Suppressor macrophage treated with lipopolysaccharide for 4 hours (primary cell): ENCODE measurements around the gene USP11.

ENCODE experiments used
- DNase-seq: peaks from one replicate; pipeline ENCODE4 v3.0.0-alpha.2; 2020

USP11 gene

GRCh38 chrX:47226071-47226470 lies 6.7 kb upstream of the USP11 start:
- DNase-seq: no peak

- DNase-seq: no peak
These were observed 6.1 kb upstream of the USP11 start for GRCh38 chrX:47226531-47227333.

DNA sequence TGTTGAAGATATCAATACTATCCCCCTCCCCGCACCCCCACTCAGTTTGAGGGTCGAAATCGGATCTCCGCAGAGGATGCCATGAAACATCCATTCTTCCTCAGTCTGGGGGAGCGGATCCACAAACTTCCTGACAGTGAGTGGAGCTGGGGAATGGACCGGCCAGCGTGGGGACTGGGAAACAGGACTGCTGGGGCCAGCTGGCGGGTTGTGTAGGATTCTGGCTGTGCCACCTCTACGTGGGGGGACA lies 5.5 kb upstream of the USP11 start:
- DNase-seq: no peak

DNA sequence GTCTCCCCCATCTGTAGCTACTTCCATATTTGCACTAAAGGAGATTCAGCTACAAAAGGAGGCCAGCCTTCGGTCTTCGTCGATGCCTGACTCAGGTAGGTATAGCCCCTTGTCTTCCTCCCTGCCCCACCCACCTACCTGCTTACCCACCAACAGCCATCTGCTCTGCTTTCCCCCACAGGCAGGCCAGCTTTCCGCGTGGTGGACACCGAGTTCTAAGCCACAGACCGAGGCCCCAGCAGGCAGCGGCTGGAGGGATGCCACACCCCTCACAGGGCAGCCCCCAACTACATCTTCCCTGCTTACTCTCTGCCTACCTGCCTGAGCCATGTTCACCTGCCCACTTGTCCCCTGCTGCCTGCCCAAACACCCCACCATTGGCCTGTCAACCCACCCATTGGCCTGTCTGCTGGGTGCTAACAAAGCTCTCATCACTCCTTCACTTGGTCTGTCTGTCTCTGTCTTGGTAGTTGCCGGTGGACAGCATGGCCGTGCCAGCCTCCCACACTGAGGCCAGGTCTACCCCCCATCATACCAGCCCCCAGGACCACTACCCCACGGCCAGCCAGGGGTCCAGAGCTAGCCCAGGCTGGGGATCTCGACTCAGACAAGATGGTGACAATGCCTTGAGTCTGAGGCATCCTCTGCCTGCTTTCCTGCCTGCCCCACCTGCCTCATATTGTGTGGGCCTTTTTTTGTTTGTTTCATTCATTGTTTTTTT lies 4.1 kb upstream of the USP11 start:
- DNase-seq: no peak

DNA sequence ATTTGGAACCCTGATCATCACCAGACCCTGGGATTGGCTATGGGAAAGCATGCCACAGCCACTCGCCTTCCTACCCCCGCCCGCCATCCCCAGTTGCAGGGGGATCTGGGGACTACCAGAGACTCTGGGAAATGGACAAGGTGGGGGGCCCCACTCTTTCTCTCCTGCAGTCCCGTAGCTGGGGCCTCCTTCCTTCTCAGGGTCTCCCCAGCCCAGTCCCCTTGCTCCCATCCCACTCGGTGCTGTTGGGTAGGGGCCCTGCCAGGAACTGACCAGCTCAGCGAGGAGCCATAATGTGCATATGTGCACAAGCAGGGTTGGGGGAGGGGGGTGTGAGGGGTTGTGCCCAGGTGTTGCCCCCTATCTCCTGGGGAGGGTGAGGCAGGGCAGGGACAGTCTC lies 3.4 kb upstream of the USP11 start:
- DNase-seq: no peak

DNA sequence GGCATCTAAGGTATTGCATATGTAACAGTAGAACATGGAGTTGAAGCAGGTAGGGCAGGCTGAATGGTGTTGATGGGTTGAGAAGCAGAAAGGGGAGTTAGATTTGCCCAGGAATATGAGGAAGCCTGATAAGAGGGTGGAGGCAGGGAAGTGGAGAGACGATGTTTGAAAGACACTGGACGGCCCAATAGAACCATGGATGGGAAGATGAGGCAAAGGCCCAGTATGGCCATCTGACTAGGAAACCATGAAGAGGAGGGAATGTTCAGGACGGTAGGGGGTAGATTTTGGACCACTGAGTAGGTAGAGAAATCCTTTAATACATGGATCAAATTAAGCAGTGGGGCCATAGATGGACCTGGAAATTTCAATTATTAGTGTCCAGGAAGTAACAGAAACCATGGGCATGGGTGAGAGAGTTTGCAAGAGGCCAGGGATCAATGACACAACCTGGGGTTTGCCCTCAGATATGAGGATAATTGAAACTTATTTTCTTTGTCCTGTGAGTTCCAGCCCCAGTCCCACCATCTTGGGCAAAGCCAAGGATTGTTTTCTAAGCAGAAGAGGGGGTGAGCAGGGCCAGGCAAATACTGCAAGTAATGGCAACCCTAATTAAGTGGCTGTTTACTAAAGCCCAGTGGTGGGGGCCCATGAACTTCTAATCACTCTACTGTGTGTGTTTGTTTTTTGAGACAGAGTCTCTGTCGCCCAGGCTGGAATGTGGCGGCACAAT lies 2.5 kb upstream of the USP11 start:
- no peak for DNase-seq

- no peak for DNase-seq
These were observed 1.6 kb upstream of the USP11 start for GRCh38 chrX:47231167-47231566.

DNA sequence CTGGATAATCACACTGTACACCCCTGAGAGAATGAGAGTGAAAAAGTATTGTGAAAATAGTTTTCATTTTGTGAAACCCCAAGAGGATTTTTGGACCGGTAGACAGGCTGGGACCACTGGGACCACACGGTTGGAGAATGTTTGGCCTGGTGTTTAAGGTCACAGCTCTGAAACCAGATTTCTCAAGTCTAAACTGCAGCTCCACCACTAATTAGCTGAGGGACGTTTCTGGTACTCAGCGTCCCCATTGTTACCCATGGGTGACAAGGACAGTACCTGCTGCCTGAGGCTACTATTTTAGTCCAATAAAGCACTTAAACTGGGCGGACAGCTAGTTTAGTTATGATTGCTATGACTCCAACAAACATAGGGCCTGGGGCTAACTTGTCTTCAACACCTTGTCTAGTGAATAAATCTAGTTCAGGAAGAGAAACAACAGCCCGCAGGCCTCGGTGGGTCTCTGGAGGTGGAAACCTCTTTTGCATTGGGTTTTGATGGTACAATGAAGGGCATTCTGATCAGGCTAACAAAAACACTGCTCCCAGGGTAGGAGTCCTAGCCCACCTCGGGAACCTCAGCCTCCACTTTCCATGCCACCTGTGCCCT lies 509 bp upstream of the USP11 start:
- DNase-seq: no peak

DNA sequence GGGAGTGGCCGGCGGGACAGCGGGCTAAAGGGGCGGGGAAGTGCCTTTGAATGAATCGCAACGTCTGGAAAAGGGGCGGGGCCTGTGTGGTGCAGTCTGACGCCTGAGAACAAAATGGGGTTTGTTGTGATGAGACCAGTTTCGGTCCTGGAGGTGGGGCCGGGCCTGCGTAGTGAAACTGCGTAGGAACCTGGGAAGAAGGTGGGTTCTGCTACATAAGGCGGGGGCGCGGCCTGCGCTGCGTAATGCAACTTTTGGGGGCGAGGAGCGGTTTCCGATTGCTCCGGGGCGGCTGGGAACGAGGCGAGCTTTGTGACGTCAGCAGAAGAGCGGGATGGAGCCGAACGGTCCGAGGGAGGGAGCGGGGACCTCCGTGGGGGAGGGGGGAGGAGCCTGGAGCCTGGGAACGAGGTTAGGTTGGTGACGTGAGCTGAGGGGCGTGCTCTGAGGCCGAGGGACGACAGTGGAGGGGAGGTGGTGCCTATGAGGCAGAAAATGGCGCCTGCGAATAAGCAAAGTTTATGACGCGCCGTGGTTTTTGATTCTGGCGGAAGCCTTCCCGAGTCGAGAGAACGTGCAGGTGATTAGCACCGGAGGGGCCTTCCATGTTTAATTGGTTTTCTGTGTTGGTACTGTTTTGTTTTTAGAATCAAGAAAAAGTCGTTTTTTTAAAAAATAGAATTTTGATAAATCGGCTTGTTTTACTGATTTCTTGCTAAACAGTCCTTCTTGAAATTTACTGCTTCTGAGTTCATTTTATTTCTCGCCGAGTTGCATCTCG lies 714 bp downstream of the USP11 start:
- peak; percentile 95 for DNase-seq

DNA sequence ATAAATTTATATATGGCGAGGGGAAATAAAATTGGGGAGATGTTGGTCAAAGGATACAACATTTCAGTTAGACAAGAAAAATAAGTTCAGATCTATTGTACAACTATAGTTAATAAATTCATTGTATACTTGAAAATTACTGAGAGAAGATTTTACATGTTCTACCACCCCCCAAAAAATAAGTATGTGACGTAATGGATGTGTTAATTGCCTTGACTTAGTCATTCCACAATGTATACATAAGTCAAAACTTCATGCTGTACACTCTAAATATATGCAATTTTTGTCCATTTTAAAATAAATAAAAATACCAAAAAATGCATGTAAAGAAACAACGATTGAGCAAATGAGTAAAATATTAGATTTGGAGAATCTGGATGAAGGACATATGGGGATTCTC lies 1.8 kb downstream of the USP11 start:
- DNase-seq: peak; percentile 12

DNA sequence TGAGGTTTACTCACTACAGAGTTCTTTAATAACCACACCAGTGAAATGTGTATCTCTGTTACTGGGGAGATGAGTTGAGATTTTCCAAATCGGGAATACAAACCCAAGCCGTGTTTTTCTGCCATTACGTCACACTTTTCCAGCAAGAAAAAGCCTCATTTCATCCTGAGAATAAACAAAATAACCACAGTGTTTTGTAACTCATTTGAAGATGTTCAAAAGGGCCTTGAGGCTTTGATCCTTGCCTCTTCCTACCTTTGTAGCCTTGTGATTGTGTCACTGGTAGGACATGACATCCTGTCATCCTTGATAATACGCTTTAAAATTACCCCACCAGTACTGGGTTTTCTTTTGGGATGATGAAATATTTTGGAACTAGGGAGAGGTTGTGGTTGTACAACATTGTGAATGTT lies 2.9 kb downstream of the USP11 start:
- peak; percentile 12 for DNase-seq

GRCh38 chrX:47239199-47239598 lies 6.4 kb downstream of the USP11 start:
- DNase-seq: no peak

GRCh38 chrX:47239898-47240545 lies 7.2 kb downstream of the USP11 start:
- DNase-seq: no peak

DNA sequence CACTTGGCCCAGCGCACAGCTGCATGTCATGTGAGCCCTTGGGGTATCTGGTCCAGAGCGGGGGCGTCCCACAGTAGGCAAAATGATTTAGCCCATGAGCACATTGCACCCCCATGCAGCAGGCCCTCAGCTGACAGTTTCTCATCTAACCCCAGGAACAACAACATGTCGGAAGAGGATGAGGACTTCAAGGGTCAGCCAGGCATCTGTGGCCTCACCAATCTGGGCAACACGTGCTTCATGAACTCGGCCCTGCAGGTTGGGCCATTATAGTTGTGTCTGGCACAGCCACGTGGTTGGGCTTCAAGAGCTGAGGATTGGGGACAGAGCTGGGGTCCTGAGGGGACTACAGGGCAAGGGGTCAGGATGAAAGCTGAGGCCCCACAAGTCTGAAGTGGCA lies 7.8 kb downstream of the USP11 start:
- no peak for DNase-seq

- no peak for DNase-seq
These were observed 8.6 kb downstream of the USP11 start for GRCh38 chrX:47241201-47242011.

DNA sequence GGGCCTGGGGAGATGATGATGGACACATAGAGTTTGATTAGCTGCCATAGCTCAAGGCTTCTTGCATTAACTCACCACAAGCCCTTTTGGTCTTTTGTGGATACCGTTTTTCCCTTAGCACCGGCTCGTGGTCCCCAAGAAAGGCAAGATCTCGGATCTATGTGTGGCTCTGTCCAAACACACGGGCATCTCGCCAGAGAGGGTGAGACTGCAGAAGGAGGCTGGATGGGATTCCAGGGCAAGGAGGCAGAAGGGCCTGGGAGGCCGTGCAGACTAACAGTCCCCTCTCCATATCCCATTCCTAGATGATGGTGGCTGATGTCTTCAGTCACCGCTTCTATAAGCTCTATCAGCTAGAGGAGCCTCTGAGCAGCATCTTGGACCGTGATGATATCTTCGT lies 9.5 kb downstream of the USP11 start:
- no peak for DNase-seq

GRCh38 chrX:47243351-47243750 lies 10.5 kb downstream of the USP11 start:
- no peak for DNase-seq

DNA sequence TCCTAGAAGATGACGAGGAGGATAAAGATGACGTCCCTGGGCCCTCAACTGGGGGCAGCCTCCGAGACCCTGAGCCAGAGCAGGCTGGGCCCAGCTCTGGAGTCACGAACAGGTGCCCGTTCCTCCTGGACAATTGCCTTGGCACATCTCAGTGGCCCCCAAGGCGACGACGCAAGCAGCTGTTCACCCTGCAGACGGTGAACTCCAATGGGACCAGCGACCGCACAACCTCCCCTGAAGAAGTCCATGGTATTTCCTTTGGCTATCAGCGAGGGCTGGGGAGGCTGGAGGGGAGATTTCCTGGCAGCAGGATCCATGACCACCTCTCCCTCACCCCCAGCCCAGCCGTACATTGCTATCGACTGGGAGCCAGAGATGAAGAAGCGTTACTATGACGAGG lies 11.9 kb downstream of the USP11 start:
- no peak for DNase-seq

DNA sequence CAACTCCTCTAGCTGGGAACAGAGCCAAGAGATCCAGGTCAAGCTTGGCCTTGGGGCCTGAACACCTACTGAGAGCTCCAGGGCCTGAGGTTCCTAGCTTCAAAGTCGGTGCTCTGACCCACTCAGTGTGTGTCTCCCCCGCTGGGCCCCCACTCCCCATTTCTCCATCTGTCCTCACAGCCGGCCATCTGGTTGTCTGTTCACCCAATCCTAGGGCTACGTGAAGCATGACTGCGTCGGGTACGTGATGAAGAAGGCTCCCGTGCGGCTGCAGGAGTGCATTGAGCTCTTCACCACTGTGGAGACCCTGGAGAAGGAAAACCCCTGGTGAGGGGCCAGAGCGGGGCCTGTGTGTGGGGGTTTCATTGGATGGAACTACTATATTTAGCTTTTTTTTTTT lies 12.3 kb downstream of the USP11 start:
- DNase-seq: no peak

- DNase-seq: peak; percentile 33
These were observed 14.6 kb downstream of the USP11 start for GRCh38 chrX:47247206-47247998.

DNA sequence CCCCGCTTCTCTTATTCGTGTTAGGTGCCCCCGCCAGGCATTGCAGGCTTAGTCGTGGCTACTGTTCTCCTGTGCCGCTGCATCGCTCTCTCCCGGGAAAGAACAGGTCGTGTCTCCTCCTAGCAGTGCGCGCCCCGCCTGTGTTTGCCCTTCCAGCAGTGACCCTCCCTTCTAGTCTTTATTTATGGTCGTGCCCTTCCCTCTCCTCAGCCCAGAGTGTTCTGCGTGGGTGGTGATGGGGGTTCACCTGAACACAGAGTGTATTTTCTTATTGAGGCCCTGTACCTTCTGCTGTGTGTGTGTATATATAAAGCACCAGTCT lies 15.2 kb downstream of the USP11 start:
- no peak for DNase-seq
